Gastrocnemius medialis (tissue), 4 donors: Measurements from ENCODE around the gene SH3BGRL2. TPM values are rescaled to one million over a fixed set of nuclear protein-coding genes. Genes with fewer than 3 reads are reported as not detected.

ENCODE experiments used
- ATAC-seq, 2 donors: fragments of 150-250 bp; one replicate each; pipeline ENCODE4 v1.9.1; 2016
- DNase-seq, 2 donors: peaks; one replicate each; pipeline ENCODE4 v3.0.0-alpha.2; 2019
- H3K27ac ChIP-seq, 4 donors: fragments of 200-600 bp; sonication (generic); 1 replicate in 1 of 4; 2 replicates in 3 of 4; pipeline ENCODE4 v1.5.1; 2016 to 2018; ENCODE audit warnings: mild to moderate bottlenecking in 2 of 4, moderate library complexity in 1 of 4
- H3K27me3 ChIP-seq, 3 donors: fragments of 200-600 bp; sonication (generic) in 2 of 3; 1 replicate in 1 of 3; 2 replicates in 2 of 3; pipeline versions ENCODE4 v1.5.1 to v1.6.0; 2016 to 2019; ENCODE audit warnings: mild to moderate bottlenecking in 1 of 3, moderate library complexity in 1 of 3
- H3K36me3 ChIP-seq, 2 donors: fragments of 200-600 bp; sonication (generic) in 1 of 2; one replicate each; pipeline ENCODE4 v1.5.1; 2017 to 2018
- H3K4me1 ChIP-seq, 2 donors: fragments of 200-600 bp; sonication (generic) in 1 of 2; one replicate each; pipeline ENCODE4 v1.5.1; 2016 to 2017; ENCODE audit warnings: mild to moderate bottlenecking in 2 of 2
- H3K4me3 ChIP-seq, 4 donors: fragments of 200-600 bp; sonication (generic) in 3 of 4; 1 replicate in 1 of 4; 2 replicates in 3 of 4; pipeline ENCODE4 v1.5.1; 2016 to 2019; ENCODE audit warnings: mild to moderate bottlenecking in 2 of 4
- H3K9me3 ChIP-seq, 3 donors: fragments of 200-600 bp; sonication (generic) in 2 of 3; 1 replicate in 1 of 3; 2 replicates in 2 of 3; pipeline ENCODE4 v1.5.1; 2016 to 2019
- POLR2A ChIP-seq, 2 donors: fragments of 450-650 bp; IDR thresholded peaks; one replicate each; pipeline ENCODE4 v1.6.1; 2017; ENCODE audit warnings: antibody characterized with exemption in 2 of 2, mild to moderate bottlenecking in 2 of 2, moderate library complexity in 2 of 2
- in situ Hi-C, 4 donors: fragments of 200-750 bp; cut with MboI; loops; one replicate each; pipeline versions ENCODE4 v1.15.0 to v1.8.0; 2017; ENCODE audit warnings: low sequenced_read_pairs in 4 of 4
- intact Hi-C: fragments of 100-400 bp; cut with DNase I; formaldehyde crosslinking; loops from one replicate; pipeline ENCODE4 v1.15.1; 2023; ENCODE audit warnings: low total_unique reads
- total RNA-seq, 4 donors: library from RNA; depleted of rRNA; stranded (reverse); fragments of >200 nt; gene quantifications; one replicate each; pipeline versions ENCODE4 v1.1.0 to v1.2.3, GENCODE V29; 2016
- TF ChIP-seq, protein P1 (sequence below), 5 experiments: fragments of 450-650 bp in 3 of 5; fragments of 200-600 bp in 2 of 5; sonication (generic) in 2 of 5; IDR thresholded peaks in 4 of 5; conservative IDR thresholded peaks in 1 of 5; 1 replicate in 4 of 5; 2 replicates in 1 of 5; pipeline ENCODE4 v1.5.1; 2016 to 2019; ENCODE audit warnings: antibody characterized with exemption in 5 of 5, mild to moderate bottlenecking in 3 of 5, moderate library complexity in 3 of 5

The SH3BGRL2 gene
- total RNA-seq, 4 donors from 2014 or later = 8.0 to 15.7 (median 9.1) TPM

DNA sequence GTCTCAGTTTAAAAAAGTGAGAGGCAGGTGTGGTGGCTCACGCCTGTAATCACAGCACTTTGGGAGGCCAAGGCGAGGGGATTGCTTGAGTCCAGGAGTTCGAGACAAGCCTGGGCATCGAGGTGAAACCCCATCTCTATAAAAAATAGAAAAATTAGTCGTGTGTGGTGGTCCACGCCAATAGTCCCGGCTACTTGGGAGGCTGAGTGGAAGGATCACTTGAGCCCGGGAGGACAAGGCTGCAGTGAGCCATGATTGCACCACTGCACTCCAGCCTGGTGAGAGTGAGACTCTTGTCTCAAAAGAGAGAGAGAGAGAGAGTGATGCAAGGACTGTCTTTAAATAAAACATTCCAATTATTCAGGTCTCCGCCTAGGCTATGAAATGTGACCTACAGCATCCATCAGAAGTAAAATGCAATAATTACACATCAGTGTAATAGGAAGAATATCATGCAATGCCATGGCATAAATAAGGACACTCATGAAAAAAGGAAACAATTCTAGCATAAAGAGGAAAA is 81.5 kb downstream of the SH3BGRL2 start:
- in situ Hi-C loops = no loop called here

DNA sequence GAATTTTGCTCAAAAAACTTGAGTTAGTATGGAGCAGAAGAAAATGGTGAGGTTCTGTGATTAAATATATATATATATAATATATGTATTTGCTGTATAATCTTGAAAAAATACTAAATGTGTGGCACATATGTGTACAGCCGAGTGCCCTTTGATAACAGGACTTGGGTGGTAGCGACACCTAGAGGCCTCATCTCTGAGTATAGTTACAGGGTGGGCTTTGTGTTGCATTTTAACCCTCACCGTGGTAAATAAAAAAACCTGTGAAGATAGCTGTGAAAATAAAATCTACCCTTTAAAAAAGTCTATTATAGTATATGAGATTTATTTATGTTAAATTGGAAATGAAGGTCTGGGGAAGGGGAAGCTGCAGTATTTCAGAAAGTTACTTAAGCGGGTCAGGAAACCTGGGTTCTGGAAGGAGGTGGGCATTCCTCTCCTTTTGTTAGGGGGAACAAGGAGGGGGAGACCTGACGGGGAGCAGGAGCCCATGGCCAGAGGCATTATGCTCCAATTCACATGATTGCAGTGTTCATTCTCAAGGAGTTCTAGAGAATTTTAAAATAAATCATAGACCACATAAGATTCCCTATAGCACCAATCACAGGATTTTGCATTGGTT is 82.7 kb downstream of the SH3BGRL2 start:
- Histone ChIP-seq H3K27ac (no peak overlapping the region), H3K27me3 (no peaks in the 10 kb centered on the region), H3K4me1 (peaks cover 0 to 6% of the 10 kb centered on the region in 2 donors), H3K36me3 (no peaks in the 10 kb centered on the region), H3K9me3 (no peaks in the 10 kb centered on the region), H3K4me3 (no peak overlapping the region)
- ATAC-seq (peak in 1 of 2 donors; percentile 46), DNase-seq (no peak)
- in situ Hi-C loops = no loop called here
- TF ChIP-seq, protein P1, sequence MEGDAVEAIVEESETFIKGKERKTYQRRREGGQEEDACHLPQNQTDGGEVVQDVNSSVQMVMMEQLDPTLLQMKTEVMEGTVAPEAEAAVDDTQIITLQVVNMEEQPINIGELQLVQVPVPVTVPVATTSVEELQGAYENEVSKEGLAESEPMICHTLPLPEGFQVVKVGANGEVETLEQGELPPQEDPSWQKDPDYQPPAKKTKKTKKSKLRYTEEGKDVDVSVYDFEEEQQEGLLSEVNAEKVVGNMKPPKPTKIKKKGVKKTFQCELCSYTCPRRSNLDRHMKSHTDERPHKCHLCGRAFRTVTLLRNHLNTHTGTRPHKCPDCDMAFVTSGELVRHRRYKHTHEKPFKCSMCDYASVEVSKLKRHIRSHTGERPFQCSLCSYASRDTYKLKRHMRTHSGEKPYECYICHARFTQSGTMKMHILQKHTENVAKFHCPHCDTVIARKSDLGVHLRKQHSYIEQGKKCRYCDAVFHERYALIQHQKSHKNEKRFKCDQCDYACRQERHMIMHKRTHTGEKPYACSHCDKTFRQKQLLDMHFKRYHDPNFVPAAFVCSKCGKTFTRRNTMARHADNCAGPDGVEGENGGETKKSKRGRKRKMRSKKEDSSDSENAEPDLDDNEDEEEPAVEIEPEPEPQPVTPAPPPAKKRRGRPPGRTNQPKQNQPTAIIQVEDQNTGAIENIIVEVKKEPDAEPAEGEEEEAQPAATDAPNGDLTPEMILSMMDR (IDR thresholded peaks at IDR 0.05 in 4 of 5, conservative IDR thresholded peaks at IDR 0.05 in 1 of 5) = peak in 4 of 5 experiments; percentile 10 to 66 (median 38)
- TF ChIP-seq POLR2A (IDR thresholded peaks at IDR 0.05) = no peak
- intact Hi-C loops = loop anchor here (2.0 kb wide), 1 partner anchor 143 kb away; no protein-coding TSS in a partner anchor

More for the DNA sequence above, 81.5 kb downstream of the SH3BGRL2 start:
- Histone ChIP-seq H3K4me3 (no peak overlapping the region), H3K36me3 (no peaks in the 10 kb centered on the region), H3K9me3 (no peaks in the 10 kb centered on the region), H3K27ac (no peak overlapping the region), H3K27me3 (no peaks in the 10 kb centered on the region), H3K4me1 (peaks cover 0 to 6% of the 10 kb centered on the region in 2 donors)
- no peak for TF ChIP-seq POLR2A (IDR thresholded peaks at IDR 0.05)
- TF ChIP-seq, protein P1 (IDR thresholded peaks at IDR 0.05 in 4 of 5, conservative IDR thresholded peaks at IDR 0.05 in 1 of 5) = no peak
- DNase-seq (no peak), ATAC-seq (no peak)
- intact Hi-C loops = loop anchor here (2.0 kb wide), 1 partner anchor 142 kb away; no protein-coding TSS in a partner anchor

DNA sequence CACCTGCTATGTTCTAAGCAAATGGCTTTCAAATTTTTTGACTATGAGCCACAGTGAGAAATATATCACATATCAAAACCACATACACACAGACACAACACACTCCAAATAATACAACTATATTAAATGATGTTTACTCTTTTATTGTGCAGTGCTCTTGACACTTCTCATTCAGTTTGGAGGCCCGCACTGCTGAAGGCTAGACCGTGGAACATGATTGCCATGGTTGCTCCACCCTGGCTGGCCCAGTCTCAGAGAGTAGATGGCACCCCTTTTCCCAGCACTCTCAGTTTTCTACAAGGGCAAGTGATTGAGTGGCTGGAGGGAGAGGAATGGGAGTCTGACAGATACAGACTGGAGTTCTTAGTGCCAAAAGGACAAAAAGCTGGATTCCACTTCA is 86.9 kb downstream of the SH3BGRL2 start:
- DNase-seq = no peak
- intact Hi-C loops = no loop called here

DNA sequence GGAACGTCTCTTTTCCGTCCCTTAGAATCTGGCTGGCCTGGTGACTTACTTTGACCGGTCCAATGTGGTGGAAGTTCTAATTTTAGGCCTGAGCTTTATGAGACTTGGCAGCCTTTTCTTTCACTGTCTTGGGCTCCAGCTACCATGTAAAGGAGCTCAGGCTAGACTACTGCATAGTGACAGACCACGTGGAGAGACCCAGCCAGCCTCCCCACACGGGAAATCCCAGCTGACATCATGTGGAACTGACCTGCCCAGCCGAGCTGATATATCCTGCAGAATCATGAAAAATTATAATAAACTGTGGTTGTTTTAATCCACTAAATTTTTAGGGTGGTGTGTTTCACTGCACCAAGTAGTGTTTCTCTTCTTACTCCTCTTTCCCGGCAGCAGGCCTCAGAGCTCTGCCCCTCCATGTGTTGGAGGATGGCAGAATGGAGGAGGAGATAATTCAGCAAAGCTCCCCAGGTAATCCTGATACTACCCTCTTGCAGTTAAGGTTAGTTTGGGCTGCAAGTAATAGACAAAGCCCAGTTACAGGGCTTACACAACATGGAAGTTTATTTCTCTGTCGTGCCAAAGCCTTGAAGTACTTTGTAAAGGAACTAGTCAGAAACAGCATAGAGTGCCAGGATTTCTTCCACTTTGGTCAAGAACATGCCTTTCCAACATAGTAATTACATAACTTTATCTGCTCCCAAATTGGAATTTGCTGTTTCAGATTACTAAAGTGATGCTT is 87.5 kb downstream of the SH3BGRL2 start:
- DNase-seq (no peak), ATAC-seq (no peak)
- Histone ChIP-seq H3K4me3 (no peak overlapping the region), H3K27ac (no peak overlapping the region), H3K9me3 (no peaks in the 10 kb centered on the region), H3K36me3 (no peaks in the 10 kb centered on the region), H3K4me1 (no peaks in the 10 kb centered on the region), H3K27me3 (no peaks in the 10 kb centered on the region)
- TF ChIP-seq POLR2A (IDR thresholded peaks at IDR 0.05) = no peak
- TF ChIP-seq, protein P1 (IDR thresholded peaks at IDR 0.05 in 4 of 5, conservative IDR thresholded peaks at IDR 0.05 in 1 of 5) = no peak
- intact Hi-C loops = no loop called here
- in situ Hi-C loops = no loop called here

More for the DNA sequence above, 86.9 kb downstream of the SH3BGRL2 start:
- in situ Hi-C loops = no loop called here
- no peak for ATAC-seq
- no peak for TF ChIP-seq POLR2A (IDR thresholded peaks at IDR 0.05)
- TF ChIP-seq, protein P1 (IDR thresholded peaks at IDR 0.05 in 4 of 5, conservative IDR thresholded peaks at IDR 0.05 in 1 of 5) = no peak
- H3K4me3 ChIP-seq = no peak overlapping the region
- no peaks in the 10 kb centered on the region for H3K4me1 ChIP-seq
- no peaks in the 10 kb centered on the region for H3K36me3 ChIP-seq
- H3K27ac ChIP-seq = no peak overlapping the region
- no peaks in the 10 kb centered on the region for H3K9me3 ChIP-seq
- no peaks in the 10 kb centered on the region for H3K27me3 ChIP-seq
